ENCODE data around the gene TBKBP1. TPM values are rescaled to one million over a fixed set of nuclear protein-coding genes. Genes with fewer than 3 reads are reported as not detected.
A peak's percentile ranks its signal among the peaks of the same experiment; 100 is the strongest.

TBKBP1 gene, protein sequence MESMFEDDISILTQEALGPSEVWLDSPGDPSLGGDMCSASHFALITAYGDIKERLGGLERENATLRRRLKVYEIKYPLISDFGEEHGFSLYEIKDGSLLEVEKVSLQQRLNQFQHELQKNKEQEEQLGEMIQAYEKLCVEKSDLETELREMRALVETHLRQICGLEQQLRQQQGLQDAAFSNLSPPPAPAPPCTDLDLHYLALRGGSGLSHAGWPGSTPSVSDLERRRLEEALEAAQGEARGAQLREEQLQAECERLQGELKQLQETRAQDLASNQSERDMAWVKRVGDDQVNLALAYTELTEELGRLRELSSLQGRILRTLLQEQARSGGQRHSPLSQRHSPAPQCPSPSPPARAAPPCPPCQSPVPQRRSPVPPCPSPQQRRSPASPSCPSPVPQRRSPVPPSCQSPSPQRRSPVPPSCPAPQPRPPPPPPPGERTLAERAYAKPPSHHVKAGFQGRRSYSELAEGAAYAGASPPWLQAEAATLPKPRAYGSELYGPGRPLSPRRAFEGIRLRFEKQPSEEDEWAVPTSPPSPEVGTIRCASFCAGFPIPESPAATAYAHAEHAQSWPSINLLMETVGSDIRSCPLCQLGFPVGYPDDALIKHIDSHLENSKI
- 10 to 100 TPM; 11.3 to 13.0 TPM for total RNA-seq

- Mint-ChIP-seq H3K36me3 (peaks cover 4% of the 10 kb centered on the region), H3K27ac (peak within 1 kb of the TSS; percentile 90), H3K4me1 (ENCODE audit: low read depth) (peaks cover 50% of the 10 kb centered on the region), H3K27me3 (no peaks in the 10 kb centered on the region), H3K4me3 (peak within 1 kb of the TSS; percentile 83), H3K9me3 (no peaks in the 10 kb centered on the region)
- POLR2A ChIA-PET = interaction anchor here (0.7 to 1.8 kb wide), 7 partner anchors 10 to 116 kb away, joined by 3 to 9 read pairs (median 4); partner anchors contain the start of gene TBX21
- intact Hi-C loops (cut with micrococcal nuclease) = loop anchor here (1.0 to 2.0 kb wide), 2 partner anchors 27 to 45 kb away; partner anchors contain the start of gene KPNB1
- CTCF ChIA-PET = interaction anchor here (0.7 to 1.7 kb wide), 5 partner anchors 24 to 601 kb away, joined by 3 to 6 read pairs (median 3); partner anchors contain the start of gene TBX21
- DNase-seq = peak; percentile 63
Observed at GRCh38 chr17:47693731-47694580, at the start of gene TBKBP1. Gene TBKBP1 (plus strand): TSS chr17:47694161. CDS start chr17:47696113, 1,952 bp downstream.

DNA sequence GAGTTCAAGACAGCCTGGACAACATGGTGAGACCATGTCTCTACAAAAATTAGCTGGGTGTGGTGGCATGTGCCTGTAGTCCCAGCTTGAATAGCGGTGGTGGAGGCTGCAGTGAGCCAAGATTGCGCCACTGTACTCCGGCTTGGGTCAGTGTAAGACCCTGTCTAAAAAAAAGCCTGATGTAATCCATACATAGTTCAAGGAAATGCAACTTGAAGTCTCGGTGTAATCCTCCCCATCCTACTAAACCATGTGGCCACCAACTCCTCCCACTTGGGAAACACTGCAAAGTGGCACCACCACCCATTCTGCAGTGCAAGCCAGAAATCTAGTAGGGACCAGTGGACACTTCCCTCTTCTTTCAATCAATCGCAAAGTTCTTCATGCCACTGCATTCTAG, 49.6 kb upstream of the TBKBP1 start:
- CTCF ChIA-PET = interaction anchor here (1.2 to 2.5 kb wide), 2 partner anchors 13 to 29 kb away, joined by 5 to 11 read pairs; no protein-coding TSS in a partner anchor
- Mint-ChIP-seq H3K27me3 (no peaks in the 10 kb centered on the region), H3K27ac (no peak overlapping the region), H3K4me1 (ENCODE audit: low read depth) (peaks cover 14% of the 10 kb centered on the region), H3K36me3 (peaks cover 2% of the 10 kb centered on the region), H3K9me3 (no peaks in the 10 kb centered on the region), H3K4me3 (no peak overlapping the region)
- DNase-seq = no peak
- intact Hi-C loops (cut with micrococcal nuclease) = no loop called here
- POLR2A ChIA-PET = no interaction called here

- intact Hi-C loops (cut with micrococcal nuclease) = loop anchor here (1.0 to 5.0 kb wide), 9 partner anchors 11 to 321 kb away; partner anchors contain the start of gene TBKBP1
- ChIA-PET CTCF (interaction anchor here (0.6 to 2.3 kb wide), 9 partner anchors 10 to 141 kb away, joined by 3 to 17 read pairs (median 5); partner anchors contain the start of gene TBX21), POLR2A (interaction anchor here (0.6 to 5.1 kb wide), 17 partner anchors 10 to 246 kb away, joined by 3 to 31 read pairs (median 4); partner anchors contain the start of gene TBX21)
Observed at GRCh38 chr17:47649153-47649971, 44.6 kb upstream of the TBKBP1 start, which contains the start of gene KPNB1. Gene KPNB1 (plus strand): TSS chr17:47649919. CDS start chr17:47650245, 326 bp downstream.

DNA sequence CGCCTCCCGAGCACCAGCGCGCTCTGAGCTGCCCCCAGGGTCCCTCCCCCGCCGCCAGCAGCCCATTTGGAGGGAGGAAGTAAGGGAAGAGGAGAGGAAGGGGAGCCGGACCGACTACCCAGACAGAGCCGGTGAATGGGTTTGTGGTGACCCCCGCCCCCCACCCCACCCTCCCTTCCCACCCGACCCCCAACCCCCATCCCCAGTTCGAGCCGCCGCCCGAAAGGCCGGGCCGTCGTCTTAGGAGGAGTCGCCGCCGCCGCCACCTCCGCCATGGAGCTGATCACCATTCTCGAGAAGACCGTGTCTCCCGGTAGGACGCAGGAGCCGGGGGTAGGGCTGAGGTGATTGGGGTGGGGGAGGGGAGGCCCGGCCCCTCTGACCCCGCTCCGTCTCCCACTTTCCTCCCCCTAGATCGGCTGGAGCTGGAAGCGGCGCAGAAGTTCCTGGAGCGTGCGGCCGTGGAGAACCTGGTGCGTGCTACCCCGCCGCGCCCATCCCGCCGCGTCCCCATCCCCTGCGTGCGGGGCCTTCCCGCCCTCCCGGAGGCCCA, 43.9 kb upstream of the TBKBP1 start:
- POLR2A ChIA-PET = interaction anchor here (0.6 to 5.1 kb wide), 18 partner anchors 9 to 245 kb away, joined by 3 to 31 read pairs (median 4); partner anchors contain the start of gene TBX21
- Mint-ChIP-seq H3K27me3 (no peaks in the 10 kb centered on the region), H3K27ac (peak overlapping the region; percentile 98), H3K4me1 (ENCODE audit: low read depth) (peaks cover 51% of the 10 kb centered on the region), H3K4me3 (peak overlapping the region; percentile 92), H3K9me3 (no peaks in the 10 kb centered on the region), H3K36me3 (peaks cover 43% of the 10 kb centered on the region)
- intact Hi-C loops (cut with micrococcal nuclease) = loop anchor here (1.0 to 5.0 kb wide), 9 partner anchors 10 to 320 kb away; partner anchors contain the start of gene TBKBP1
- no peak for DNase-seq
- CTCF ChIA-PET = interaction anchor here (1.0 to 2.3 kb wide), 7 partner anchors 14 to 140 kb away, joined by 3 to 17 read pairs (median 6); partner anchors contain the start of gene TBX21

More at GRCh38 chr17:47649153-47649971, 44.6 kb upstream of the TBKBP1 start, which contains the start of gene KPNB1:
- Mint-ChIP-seq H3K27ac (peak within 1 kb of the TSS; percentile 98), H3K4me1 (ENCODE audit: low read depth) (peaks cover 44% of the 10 kb centered on the region), H3K4me3 (peak within 1 kb of the TSS; percentile 92), H3K36me3 (peaks cover 36% of the 10 kb centered on the region), H3K9me3 (no peaks in the 10 kb centered on the region), H3K27me3 (no peaks in the 10 kb centered on the region)
- DNase-seq = peak; percentile 100

- Mint-ChIP-seq H3K27me3 (no peaks in the 10 kb centered on the region), H3K27ac (peak overlapping the region; percentile 98), H3K36me3 (peaks cover 51% of the 10 kb centered on the region), H3K9me3 (no peaks in the 10 kb centered on the region), H3K4me3 (peak overlapping the region; percentile 85), H3K4me1 (ENCODE audit: low read depth) (peaks cover 59% of the 10 kb centered on the region)
- POLR2A ChIA-PET = interaction anchor here (0.8 to 5.1 kb wide), 12 partner anchors 8 to 158 kb away, joined by 3 to 31 read pairs (median 6); partner anchors contain the start of gene TBX21
- peak; percentile 97 for DNase-seq
- CTCF ChIA-PET = interaction anchor here (0.7 to 2.3 kb wide), 5 partner anchors 13 to 82 kb away, joined by 3 to 17 read pairs (median 3); partner anchors contain the start of gene TBX21
- intact Hi-C loops (cut with micrococcal nuclease) = no loop called here
Observed at GRCh38 chr17:47650525-47651522, 43.1 kb upstream of the TBKBP1 start.

- Mint-ChIP-seq H3K27me3 (no peaks in the 10 kb centered on the region), H3K4me3 (peak overlapping the region; percentile 85), H3K36me3 (peaks cover 58% of the 10 kb centered on the region), H3K9me3 (no peaks in the 10 kb centered on the region), H3K27ac (peak overlapping the region; percentile 98), H3K4me1 (ENCODE audit: low read depth) (peaks cover 68% of the 10 kb centered on the region)
- POLR2A ChIA-PET = interaction anchor here (0.6 to 5.1 kb wide), 5 partner anchors 9 to 83 kb away, joined by 3 to 31 read pairs (median 9); partner anchors contain the start of gene TBX21
- intact Hi-C loops (cut with micrococcal nuclease) = no loop called here
- DNase-seq = no peak
- CTCF ChIA-PET = interaction anchor here (1.0 to 4.8 kb wide), 3 partner anchors 12 to 81 kb away, joined by 3 to 38 read pairs (median 5); partner anchors contain the start of gene TBX21
Observed at GRCh38 chr17:47651704-47652103, 42.3 kb upstream of the TBKBP1 start.

- DNase-seq = no peak
- POLR2A ChIA-PET = interaction anchor here (5.1 kb wide), 1 partner anchor 12 kb away, joined by 31 read pairs; no protein-coding TSS in a partner anchor
- H3K9me3 Mint-ChIP-seq = no peaks in the 10 kb centered on the region
- peak overlapping the region; percentile 50 for H3K4me3 Mint-ChIP-seq
- H3K27ac Mint-ChIP-seq = peak overlapping the region; percentile 71
- H3K4me1 Mint-ChIP-seq (ENCODE audit: low read depth) = peaks cover 71% of the 10 kb centered on the region
- CTCF ChIA-PET = interaction anchor here (2.0 to 4.8 kb wide), 2 partner anchors 12 to 80 kb away, joined by 5 to 38 read pairs; partner anchors contain the start of gene TBX21
- peaks cover 66% of the 10 kb centered on the region for H3K36me3 Mint-ChIP-seq
- no peaks in the 10 kb centered on the region for H3K27me3 Mint-ChIP-seq
- intact Hi-C loops (cut with micrococcal nuclease) = no loop called here
Observed at GRCh38 chr17:47652570-47652969, 41.4 kb upstream of the TBKBP1 start.

DNA sequence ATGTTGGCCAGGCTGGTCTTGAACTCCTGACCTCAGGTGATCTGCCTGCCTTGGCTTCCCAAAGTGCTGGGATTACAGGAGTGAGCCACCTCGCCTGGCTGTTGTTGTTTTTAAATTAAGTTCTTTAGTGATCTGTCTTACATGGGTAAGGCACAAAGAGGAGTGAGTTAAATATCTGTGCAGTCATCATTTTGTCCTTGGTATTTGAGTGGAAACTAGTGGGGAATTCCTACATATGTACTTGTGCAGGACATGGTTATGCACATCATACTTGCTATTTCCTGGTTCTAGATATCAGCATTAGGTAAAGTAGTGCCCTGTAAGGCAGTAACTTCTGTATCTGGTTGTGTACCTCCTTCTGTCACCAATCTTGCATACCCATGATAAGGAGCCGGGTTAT, 40.5 kb upstream of the TBKBP1 start:
- peaks cover 68% of the 10 kb centered on the region for H3K36me3 Mint-ChIP-seq
- ChIA-PET CTCF (interaction anchor here (1.1 to 4.8 kb wide), 2 partner anchors 11 to 51 kb away, joined by 3 to 38 read pairs; no protein-coding TSS in a partner anchor), POLR2A (interaction anchor here (1.0 to 5.1 kb wide), 2 partner anchors 11 to 44 kb away, joined by 3 to 31 read pairs; no protein-coding TSS in a partner anchor)
- H3K27ac Mint-ChIP-seq = peak overlapping the region; percentile 77
- DNase-seq = no peak
- no peaks in the 10 kb centered on the region for H3K27me3 Mint-ChIP-seq
- peaks cover 70% of the 10 kb centered on the region for H3K4me1 Mint-ChIP-seq (ENCODE audit: low read depth)
- peak overlapping the region; percentile 48 for H3K4me3 Mint-ChIP-seq
- H3K9me3 Mint-ChIP-seq = no peaks in the 10 kb centered on the region
- intact Hi-C loops (cut with micrococcal nuclease) = no loop called here

- ChIA-PET POLR2A (interaction anchor here (0.6 to 2.1 kb wide), 3 partner anchors 10 to 19 kb away, joined by 4 to 8 read pairs (median 6); no protein-coding TSS in a partner anchor), CTCF (interaction anchor here (0.8 to 4.8 kb wide), 2 partner anchors 9 to 135 kb away, joined by 3 to 38 read pairs; no protein-coding TSS in a partner anchor)
- no peak for DNase-seq
- peaks cover 76% of the 10 kb centered on the region for H3K4me1 Mint-ChIP-seq (ENCODE audit: low read depth)
- intact Hi-C loops (cut with micrococcal nuclease) = no loop called here
- H3K27me3 Mint-ChIP-seq = no peaks in the 10 kb centered on the region
- H3K36me3 Mint-ChIP-seq = peaks cover 75% of the 10 kb centered on the region
- no peaks in the 10 kb centered on the region for H3K9me3 Mint-ChIP-seq
- H3K27ac Mint-ChIP-seq = peak overlapping the region; percentile 74
- H3K4me3 Mint-ChIP-seq = peak overlapping the region; percentile 27
Observed at GRCh38 chr17:47654991-47655390, 39.0 kb upstream of the TBKBP1 start.
